Measurements from ENCODE around the gene CAMK2N1. TPM values are rescaled to one million over a fixed set of nuclear protein-coding genes. Genes with fewer than 3 reads are reported as not detected.
A peak's percentile ranks its signal among the peaks of the same experiment; 100 is the strongest.

CAMK2N1 gene
- total and polyA plus RNA-seq, 2 of the 13 experiments (the other 11 are each of a cell fraction or from before 2014, with no cell fraction given): 38.0 to 38.6 TPM

DNA sequence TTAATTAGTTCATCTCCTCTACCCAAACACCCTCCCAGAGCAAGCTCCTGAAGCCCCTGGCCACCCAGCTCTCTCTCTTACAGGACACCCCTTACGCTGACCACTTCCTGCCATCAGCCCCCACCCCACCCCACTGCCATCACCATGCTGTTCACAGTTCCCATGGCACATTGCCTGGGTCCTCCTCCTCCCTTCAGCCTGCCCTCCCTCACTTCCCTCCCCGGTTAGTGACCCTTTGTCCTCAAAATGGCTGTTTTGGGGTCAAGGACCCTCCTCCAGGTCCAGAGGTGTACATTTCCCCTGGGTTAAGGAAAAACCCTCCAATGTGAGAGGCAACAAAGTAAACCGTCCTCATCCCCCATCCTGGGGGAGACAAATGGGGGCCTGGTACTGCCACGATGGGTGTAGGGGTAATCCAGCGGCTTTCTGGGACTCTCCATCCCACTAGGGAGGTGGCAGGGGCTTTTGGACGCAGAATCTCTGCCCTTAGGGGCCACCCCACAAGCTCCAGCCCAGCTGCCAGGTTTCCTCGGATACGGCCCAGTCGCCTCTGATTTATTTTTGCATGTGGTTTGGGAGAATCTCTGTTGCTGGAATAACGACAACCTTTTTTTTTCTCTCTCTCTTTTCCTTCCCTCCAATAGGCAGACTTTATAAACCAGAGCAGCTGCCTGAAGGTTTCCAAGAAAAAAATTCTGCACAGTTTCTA is 8.5 kb downstream of the CAMK2N1 start (continued):
- peak; percentile 81; the same call in 1 of the 2 replicates for TF ChIP-seq ZNF746 (CRISPR knock-in tag; IDR thresholded peaks at IDR 0.05)
- TF ChIP-seq EP300 (IDR thresholded peaks at IDR 0.05; ENCODE audit: low read depth in 2 of 2, low read length in 2 of 2): peak in 1 of 2 experiments; percentile 28; a peak in 1 of 4 replicates
- no peak for TF ChIP-seq EP300 (CRISPR knock-in tag; IDR thresholded peaks at IDR 0.05; ENCODE audit: borderline replicate concordance)
- TF ChIP-seq FOXP1 (IDR thresholded peaks at IDR 0.05): no peak
- TF ChIP-seq FOXP1 (CRISPR knock-in tag; IDR thresholded peaks at IDR 0.05): 0 out of 2 replicates have a peak, but pooled peaks have one; percentile 7
- TF ChIP-seq, protein P1, sequence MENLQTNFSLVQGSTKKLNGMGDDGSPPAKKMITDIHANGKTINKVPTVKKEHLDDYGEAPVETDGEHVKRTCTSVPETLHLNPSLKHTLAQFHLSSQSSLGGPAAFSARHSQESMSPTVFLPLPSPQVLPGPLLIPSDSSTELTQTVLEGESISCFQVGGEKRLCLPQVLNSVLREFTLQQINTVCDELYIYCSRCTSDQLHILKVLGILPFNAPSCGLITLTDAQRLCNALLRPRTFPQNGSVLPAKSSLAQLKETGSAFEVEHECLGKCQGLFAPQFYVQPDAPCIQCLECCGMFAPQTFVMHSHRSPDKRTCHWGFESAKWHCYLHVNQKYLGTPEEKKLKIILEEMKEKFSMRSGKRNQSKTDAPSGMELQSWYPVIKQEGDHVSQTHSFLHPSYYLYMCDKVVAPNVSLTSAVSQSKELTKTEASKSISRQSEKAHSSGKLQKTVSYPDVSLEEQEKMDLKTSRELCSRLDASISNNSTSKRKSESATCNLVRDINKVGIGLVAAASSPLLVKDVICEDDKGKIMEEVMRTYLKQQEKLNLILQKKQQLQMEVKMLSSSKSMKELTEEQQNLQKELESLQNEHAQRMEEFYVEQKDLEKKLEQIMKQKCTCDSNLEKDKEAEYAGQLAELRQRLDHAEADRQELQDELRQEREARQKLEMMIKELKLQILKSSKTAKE (CRISPR knock-in tag; IDR thresholded peaks at IDR 0.05; ENCODE audit: borderline replicate concordance): peak; percentile 45; the same call in 1 of the 2 replicates
- 0 out of 2 replicates have a peak, but pooled peaks have one; percentile 9 for TF ChIP-seq FOXA3 (CRISPR knock-in tag; IDR thresholded peaks at IDR 0.05)
- TF ChIP-seq NCOR1 (IDR thresholded peaks at IDR 0.05; ENCODE audit: borderline replicate concordance, low read length): 0 out of 2 replicates have a peak, but pooled peaks have one; percentile 18
- TF ChIP-seq ZBTB7B (CRISPR knock-in tag; IDR thresholded peaks at IDR 0.05): 0 out of 2 replicates have a peak, but pooled peaks have one; percentile 29
- peak; percentile 82 for TF ChIP-seq RXRB (CRISPR knock-in tag; IDR thresholded peaks at IDR 0.05; ENCODE audit: borderline replicate concordance)
- no peak for TF ChIP-seq GABPA (IDR thresholded peaks at IDR 0.05; ENCODE audit: low read depth, low read length)
- 0 out of 2 replicates have a peak, but pooled peaks have one; percentile 27 for TF ChIP-seq GABPA (CRISPR knock-in tag; IDR thresholded peaks at IDR 0.05; ENCODE audit: low read depth)
- peak; percentile 73 for TF ChIP-seq NR2C2 (CRISPR knock-in tag; IDR thresholded peaks at IDR 0.05; ENCODE audit: borderline replicate concordance)
- TF ChIP-seq, protein P2, sequence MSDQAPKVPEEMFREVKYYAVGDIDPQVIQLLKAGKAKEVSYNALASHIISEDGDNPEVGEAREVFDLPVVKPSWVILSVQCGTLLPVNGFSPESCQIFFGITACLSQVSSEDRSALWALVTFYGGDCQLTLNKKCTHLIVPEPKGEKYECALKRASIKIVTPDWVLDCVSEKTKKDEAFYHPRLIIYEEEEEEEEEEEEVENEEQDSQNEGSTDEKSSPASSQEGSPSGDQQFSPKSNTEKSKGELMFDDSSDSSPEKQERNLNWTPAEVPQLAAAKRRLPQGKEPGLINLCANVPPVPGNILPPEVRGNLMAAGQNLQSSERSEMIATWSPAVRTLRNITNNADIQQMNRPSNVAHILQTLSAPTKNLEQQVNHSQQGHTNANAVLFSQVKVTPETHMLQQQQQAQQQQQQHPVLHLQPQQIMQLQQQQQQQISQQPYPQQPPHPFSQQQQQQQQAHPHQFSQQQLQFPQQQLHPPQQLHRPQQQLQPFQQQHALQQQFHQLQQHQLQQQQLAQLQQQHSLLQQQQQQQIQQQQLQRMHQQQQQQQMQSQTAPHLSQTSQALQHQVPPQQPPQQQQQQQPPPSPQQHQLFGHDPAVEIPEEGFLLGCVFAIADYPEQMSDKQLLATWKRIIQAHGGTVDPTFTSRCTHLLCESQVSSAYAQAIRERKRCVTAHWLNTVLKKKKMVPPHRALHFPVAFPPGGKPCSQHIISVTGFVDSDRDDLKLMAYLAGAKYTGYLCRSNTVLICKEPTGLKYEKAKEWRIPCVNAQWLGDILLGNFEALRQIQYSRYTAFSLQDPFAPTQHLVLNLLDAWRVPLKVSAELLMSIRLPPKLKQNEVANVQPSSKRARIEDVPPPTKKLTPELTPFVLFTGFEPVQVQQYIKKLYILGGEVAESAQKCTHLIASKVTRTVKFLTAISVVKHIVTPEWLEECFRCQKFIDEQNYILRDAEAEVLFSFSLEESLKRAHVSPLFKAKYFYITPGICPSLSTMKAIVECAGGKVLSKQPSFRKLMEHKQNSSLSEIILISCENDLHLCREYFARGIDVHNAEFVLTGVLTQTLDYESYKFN (CRISPR knock-in tag; conservative IDR thresholded peaks at IDR 0.05): peak; percentile 66; the same call in 1 of the 2 replicates
- TF ChIP-seq, protein P3, sequence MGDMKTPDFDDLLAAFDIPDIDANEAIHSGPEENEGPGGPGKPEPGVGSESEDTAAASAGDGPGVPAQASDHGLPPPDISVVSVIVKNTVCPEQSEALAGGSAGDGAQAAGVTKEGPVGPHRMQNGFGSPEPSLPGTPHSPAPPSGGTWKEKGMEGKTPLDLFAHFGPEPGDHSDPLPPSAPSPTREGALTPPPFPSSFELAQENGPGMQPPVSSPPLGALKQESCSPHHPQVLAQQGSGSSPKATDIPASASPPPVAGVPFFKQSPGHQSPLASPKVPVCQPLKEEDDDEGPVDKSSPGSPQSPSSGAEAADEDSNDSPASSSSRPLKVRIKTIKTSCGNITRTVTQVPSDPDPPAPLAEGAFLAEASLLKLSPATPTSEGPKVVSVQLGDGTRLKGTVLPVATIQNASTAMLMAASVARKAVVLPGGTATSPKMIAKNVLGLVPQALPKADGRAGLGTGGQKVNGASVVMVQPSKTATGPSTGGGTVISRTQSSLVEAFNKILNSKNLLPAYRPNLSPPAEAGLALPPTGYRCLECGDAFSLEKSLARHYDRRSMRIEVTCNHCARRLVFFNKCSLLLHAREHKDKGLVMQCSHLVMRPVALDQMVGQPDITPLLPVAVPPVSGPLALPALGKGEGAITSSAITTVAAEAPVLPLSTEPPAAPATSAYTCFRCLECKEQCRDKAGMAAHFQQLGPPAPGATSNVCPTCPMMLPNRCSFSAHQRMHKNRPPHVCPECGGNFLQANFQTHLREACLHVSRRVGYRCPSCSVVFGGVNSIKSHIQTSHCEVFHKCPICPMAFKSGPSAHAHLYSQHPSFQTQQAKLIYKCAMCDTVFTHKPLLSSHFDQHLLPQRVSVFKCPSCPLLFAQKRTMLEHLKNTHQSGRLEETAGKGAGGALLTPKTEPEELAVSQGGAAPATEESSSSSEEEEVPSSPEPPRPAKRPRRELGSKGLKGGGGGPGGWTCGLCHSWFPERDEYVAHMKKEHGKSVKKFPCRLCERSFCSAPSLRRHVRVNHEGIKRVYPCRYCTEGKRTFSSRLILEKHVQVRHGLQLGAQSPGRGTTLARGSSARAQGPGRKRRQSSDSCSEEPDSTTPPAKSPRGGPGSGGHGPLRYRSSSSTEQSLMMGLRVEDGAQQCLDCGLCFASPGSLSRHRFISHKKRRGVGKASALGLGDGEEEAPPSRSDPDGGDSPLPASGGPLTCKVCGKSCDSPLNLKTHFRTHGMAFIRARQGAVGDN (CRISPR knock-in tag; IDR thresholded peaks at IDR 0.05): peak; percentile 40; the same call in 1 of the 2 replicates
- peak; percentile 68; the same call in 1 of the 2 replicates for TF ChIP-seq RXRA (CRISPR knock-in tag; IDR thresholded peaks at IDR 0.05)
- TF ChIP-seq HNF4A (CRISPR knock-in tag; IDR thresholded peaks at IDR 0.05): peak; percentile 50; the same call in 1 of the 2 replicates
